ENCODE measurements around the gene PDGFRB.

- TF ChIP-seq CTCF (IDR thresholded peaks at IDR 0.05; ENCODE audit: insufficient read depth, low read length) = no peak
- no peak for TF ChIP-seq GABPA (IDR thresholded peaks at IDR 0.05; ENCODE audit: low read depth)
Measured at GRCh38 chr5:150069672-150070627, 85.7 kb downstream of the PDGFRB start.

Measured in HL-60 (cell line).